HG02759 (cell line): ENCODE results near the gene AOAH.
"Not testable (repeated sequence)": the region's sequence is repeated elsewhere in the genome, so short reads cannot be mapped to it uniquely, and the experiment has no call there.

Experiments
- ATAC-seq: cut with Tn5 transposase; IDR thresholded peaks from one replicate; pipeline ENCODE4 v1.9.1; 2021; ENCODE audit warnings: mild to moderate bottlenecking, moderate library complexity; ENCODE audit not compliant: unreplicated experiment

AOAH gene

GRCh38 chr7:36659638-36660341, 64.5 kb downstream of the AOAH start:
- ATAC-seq: no peak

- ATAC-seq: no peak
Observed at GRCh38 chr7:36659172-36659516, 65.2 kb downstream of the AOAH start.

GRCh38 chr7:36658335-36659171, 65.7 kb downstream of the AOAH start:
- ATAC-seq: no peak

- ATAC-seq: no peak
Observed at GRCh38 chr7:36657036-36657660, 67.1 kb downstream of the AOAH start.

GRCh38 chr7:36654436-36654835, 69.9 kb downstream of the AOAH start:
- ATAC-seq: no peak

GRCh38 chr7:36653663-36654355, 70.5 kb downstream of the AOAH start:
- ATAC-seq: no peak

GRCh38 chr7:36653008-36653662, 71.2 kb downstream of the AOAH start:
- ATAC-seq: no peak

GRCh38 chr7:36652431-36652830, 71.9 kb downstream of the AOAH start:
- ATAC-seq: no peak

GRCh38 chr7:36651404-36651803, 72.9 kb downstream of the AOAH start:
- ATAC-seq: no peak

GRCh38 chr7:36650766-36651312, 73.5 kb downstream of the AOAH start:
- no peak for ATAC-seq

GRCh38 chr7:36650320-36650719, 74.0 kb downstream of the AOAH start:
- no peak for ATAC-seq

- not testable (repeated sequence) for ATAC-seq
Observed at GRCh38 chr7:36649319-36649718, 75.0 kb downstream of the AOAH start.

- no peak for ATAC-seq
Observed at GRCh38 chr7:36648441-36648840, 75.9 kb downstream of the AOAH start.

GRCh38 chr7:36644625-36645422, 79.5 kb downstream of the AOAH start:
- no peak for ATAC-seq

GRCh38 chr7:36642414-36642813, 81.9 kb downstream of the AOAH start:
- no peak for ATAC-seq

- no peak for ATAC-seq
Observed at GRCh38 chr7:36642010-36642409, 82.3 kb downstream of the AOAH start.

GRCh38 chr7:36640682-36641081, 83.6 kb downstream of the AOAH start:
- no peak for ATAC-seq

- ATAC-seq: no peak
Observed at GRCh38 chr7:36639826-36640225, 84.5 kb downstream of the AOAH start.

- ATAC-seq: no peak
Observed at GRCh38 chr7:36638586-36639263, 85.6 kb downstream of the AOAH start.
